HepG2 (cell line): ENCODE results near the gene EFNA2. TPM values are rescaled to one million over a fixed set of nuclear protein-coding genes. Genes with fewer than 3 reads are reported as not detected.
A peak's percentile ranks its signal among the peaks of the same experiment; 100 is the strongest.

Experiments used
- ARNTL ChIP-seq: sonication (generic); formaldehyde crosslinking; IDR thresholded peaks from 2 replicates; pipeline ENCODE4 v1.4.0; 2020; ENCODE audit warnings: mild to moderate bottlenecking, missing genetic modification reagents
- CREB1 ChIP-seq, 2 experiments: fragments of 450-650 bp in 1 of 2; IDR thresholded peaks; 2 replicates each; pipeline ENCODE4 v1.6.1; 2016 to 2017; ENCODE audit warnings: control low read depth in 1 of 2, mild to moderate bottlenecking in 1 of 2, missing compliant biosample characterization in 1 of 2, missing genetic modification characterization in 1 of 2
- KLF16 ChIP-seq, 2 experiments: sonication (generic) in 1 of 2; formaldehyde crosslinking in 1 of 2; IDR thresholded peaks; 2 replicates each; pipeline versions ENCODE4 v1.6.1 to v1.8.0; 2016 to 2023; ENCODE audit warnings: missing genetic modification reagents in 2 of 2, missing compliant biosample characterization in 1 of 2
- NFIB ChIP-seq: sonication (generic); formaldehyde crosslinking; IDR thresholded peaks from 2 replicates; pipeline ENCODE4 v1.9.0; 2021; ENCODE audit warnings: missing genetic modification reagents, mild to moderate bottlenecking, borderline replicate concordance
- NONO ChIP-seq, 2 experiments: fragments of 450-650 bp in 1 of 2; sonication (generic) in 1 of 2; formaldehyde crosslinking in 1 of 2; IDR thresholded peaks in 1 of 2; conservative IDR thresholded peaks in 1 of 2; 2 replicates each; pipeline versions ENCODE4 v1.6.1 to v1.8.0; 2017 to 2022; ENCODE audit warnings: mild to moderate bottlenecking in 1 of 2, missing genetic modification reagents in 1 of 2, moderate library complexity in 1 of 2
- PHF5A ChIP-seq: IDR thresholded peaks from one replicate; pipeline ENCODE4 v1.6.1; 2018; ENCODE audit warnings: low read depth, missing genetic modification reagents; ENCODE audit not compliant: unreplicated experiment
- ZNF12 ChIP-seq: sonication (generic); formaldehyde crosslinking; IDR thresholded peaks from 2 replicates; pipeline ENCODE4 v1.5.0; 2020; ENCODE audit warnings: missing genetic modification reagents
- ZNF207 ChIP-seq: fragments of 450-650 bp; IDR thresholded peaks from 2 replicates; pipeline ENCODE4 v1.6.1; 2016; ENCODE audit warnings: antibody characterized with exemption, borderline replicate concordance
- ZNF224 ChIP-seq: sonication (generic); formaldehyde crosslinking; IDR thresholded peaks from 2 replicates; pipeline ENCODE4 v1.5.0; 2020; ENCODE audit warnings: mild to moderate bottlenecking, missing genetic modification reagents
- ZNF468 ChIP-seq: sonication (generic); formaldehyde crosslinking; IDR thresholded peaks from 2 replicates; pipeline ENCODE4 v1.8.0; 2022; ENCODE audit warnings: mild to moderate bottlenecking, moderate library complexity, missing genetic modification reagents
- ZNF530 ChIP-seq: sonication (generic); formaldehyde crosslinking; IDR thresholded peaks from 2 replicates; pipeline ENCODE4 v1.5.0; 2020; ENCODE audit warnings: low read depth, mild to moderate bottlenecking, missing genetic modification reagents
- ZNF556 ChIP-seq: sonication (generic); formaldehyde crosslinking; IDR thresholded peaks from 2 replicates; pipeline ENCODE4 v1.4.0; 2020; ENCODE audit warnings: mild to moderate bottlenecking, missing genetic modification reagents, borderline replicate concordance
- ZNF607 ChIP-seq: sonication (generic); formaldehyde crosslinking; IDR thresholded peaks from 2 replicates; pipeline ENCODE4 v1.5.1; 2020; ENCODE audit warnings: missing genetic modification reagents, mild to moderate bottlenecking, borderline replicate concordance
- ZNF619 ChIP-seq: sonication (generic); formaldehyde crosslinking; IDR thresholded peaks from 2 replicates; pipeline ENCODE4 v1.4.0; 2020; ENCODE audit warnings: mild to moderate bottlenecking, missing genetic modification reagents
- polyA plus RNA-seq, 8 experiments: library from polyadenylated mRNA; depleted of rRNA in 3 of 8; stranded (reverse) in 7 of 8; unstranded in 1 of 8; fragments of >200 nt; fragmentation: Illumina TruSeq in 4 of 8; extraction: Trizol in 4 of 8; gene quantifications; 2 replicates each; pipeline versions ENCODE4 v1.2.1 to v1.2.3, GENCODE V29; 2011 to 2016; ENCODE audit warnings: low read depth in 4 of 8, missing spikeins in 1 of 8, mixed read lengths in 1 of 8; ENCODE audit not compliant: insufficient read depth in 1 of 8
- total RNA-seq, 5 experiments: library from RNA; depleted of rRNA; stranded (reverse); fragments of >200 nt; fragmentation: Illumina TruSeq; extraction: Trizol; gene quantifications; 2 replicates each; pipeline ENCODE4 v1.2.3, GENCODE V29; 2016; ENCODE audit warnings: low read depth in 1 of 5
- TF ChIP-seq, protein P1 (sequence below): sonication (generic); formaldehyde crosslinking; IDR thresholded peaks from 2 replicates; pipeline ENCODE4 v1.4.0; 2020; ENCODE audit warnings: mild to moderate bottlenecking, missing genetic modification reagents
- TF ChIP-seq, protein P2 (sequence below): sonication (generic); formaldehyde crosslinking; IDR thresholded peaks from 2 replicates; pipeline ENCODE4 v1.5.1; 2020; ENCODE audit warnings: mild to moderate bottlenecking, moderate library complexity, missing genetic modification reagents
- TF ChIP-seq, protein P3 (sequence below): sonication (generic); formaldehyde crosslinking; conservative IDR thresholded peaks from 2 replicates; pipeline ENCODE4 v1.8.0; 2022; ENCODE audit warnings: missing genetic modification reagents
- TF ChIP-seq, protein P4 (sequence below): sonication (generic); formaldehyde crosslinking; IDR thresholded peaks from 2 replicates; pipeline ENCODE4 v1.9.0; 2022; ENCODE audit warnings: low read depth, missing genetic modification reagents

Gene EFNA2
- total and polyA plus RNA-seq, 2 of the 13 experiments (the other 11 are each of a cell fraction or from before 2014, with no cell fraction given), result 6.0 to 9.9 TPM

DNA sequence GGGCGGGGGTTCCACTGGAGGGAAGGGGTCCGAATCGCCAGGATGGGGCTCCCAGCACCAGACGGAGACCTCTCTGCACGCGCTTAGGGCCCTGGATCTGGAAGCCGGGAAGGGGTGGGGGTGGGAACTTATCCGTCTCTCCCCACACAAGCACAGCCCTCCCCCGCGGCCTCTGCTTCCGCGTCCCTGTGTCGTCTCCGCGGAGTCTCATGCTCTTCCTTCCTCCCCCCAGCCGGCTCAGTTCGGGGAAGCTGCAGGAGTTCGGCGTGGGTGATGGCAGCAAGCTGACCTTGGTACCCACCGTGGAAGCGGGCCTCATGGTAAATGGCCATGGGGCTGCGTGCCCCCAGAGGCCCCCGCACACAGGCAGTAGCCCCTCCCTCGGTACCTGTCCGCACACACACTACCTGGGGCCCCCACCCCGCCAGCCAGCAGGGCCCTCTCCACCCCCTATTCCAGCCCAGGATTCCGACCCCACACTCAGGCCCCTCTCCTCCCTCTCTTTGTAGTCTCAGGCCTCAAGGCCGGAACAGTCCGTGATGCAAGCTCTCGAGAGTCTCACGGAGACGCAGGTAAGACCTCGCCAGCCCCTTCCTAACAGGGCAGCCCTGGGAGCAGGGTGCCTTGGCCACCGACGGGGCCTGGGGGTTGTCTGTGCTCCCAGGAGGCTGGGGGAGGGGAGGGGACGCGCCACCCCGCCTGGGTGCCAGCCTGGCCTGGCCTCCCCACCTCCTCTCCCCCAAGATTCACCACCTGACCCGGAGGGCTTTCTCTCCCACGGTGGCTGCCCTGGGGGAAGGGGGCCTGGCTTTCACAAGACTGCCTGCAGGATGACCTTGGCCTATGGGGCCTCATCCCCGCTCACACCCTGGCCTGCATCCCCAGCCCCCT lies 34.1 kb upstream of the EFNA2 start (continued):
- TF ChIP-seq KLF16 (CRISPR knock-in tag; IDR thresholded peaks at IDR 0.05) (0 out of 4 replicates have a peak, but pooled peaks of 1 of the 2 experiments have one; percentile 31), ZNF530 (CRISPR knock-in tag) (no peak), NFIB (no peak), ZNF607 (no peak; the same call in 1 of the 2 replicates), ZNF12 (CRISPR knock-in tag) (no peak), ARNTL (CRISPR knock-in tag) (no peak), ZNF207 (no peak), ZNF468 (CRISPR knock-in tag) (no peak), PHF5A (no peak), ZNF556 (CRISPR knock-in tag) (0 out of 2 replicates have a peak, but pooled peaks have one; percentile 6), ZNF619 (CRISPR knock-in tag) (no peak), CREB1 (IDR thresholded peaks at IDR 0.05) (no peak), CREB1 (CRISPR knock-in tag; IDR thresholded peaks at IDR 0.05) (no peak), ZNF224 (no peak), NONO (IDR thresholded peaks at IDR 0.05) (no peak), NONO (CRISPR knock-in tag; conservative IDR thresholded peaks at IDR 0.05) (no peak)
- TF ChIP-seq, protein P1, sequence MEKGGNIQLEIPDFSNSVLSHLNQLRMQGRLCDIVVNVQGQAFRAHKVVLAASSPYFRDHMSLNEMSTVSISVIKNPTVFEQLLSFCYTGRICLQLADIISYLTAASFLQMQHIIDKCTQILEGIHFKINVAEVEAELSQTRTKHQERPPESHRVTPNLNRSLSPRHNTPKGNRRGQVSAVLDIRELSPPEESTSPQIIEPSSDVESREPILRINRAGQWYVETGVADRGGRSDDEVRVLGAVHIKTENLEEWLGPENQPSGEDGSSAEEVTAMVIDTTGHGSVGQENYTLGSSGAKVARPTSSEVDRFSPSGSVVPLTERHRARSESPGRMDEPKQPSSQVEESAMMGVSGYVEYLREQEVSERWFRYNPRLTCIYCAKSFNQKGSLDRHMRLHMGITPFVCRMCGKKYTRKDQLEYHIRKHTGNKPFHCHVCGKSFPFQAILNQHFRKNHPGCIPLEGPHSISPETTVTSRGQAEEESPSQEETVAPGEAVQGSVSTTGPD (CRISPR knock-in tag), result no peak
- TF ChIP-seq, protein P2, sequence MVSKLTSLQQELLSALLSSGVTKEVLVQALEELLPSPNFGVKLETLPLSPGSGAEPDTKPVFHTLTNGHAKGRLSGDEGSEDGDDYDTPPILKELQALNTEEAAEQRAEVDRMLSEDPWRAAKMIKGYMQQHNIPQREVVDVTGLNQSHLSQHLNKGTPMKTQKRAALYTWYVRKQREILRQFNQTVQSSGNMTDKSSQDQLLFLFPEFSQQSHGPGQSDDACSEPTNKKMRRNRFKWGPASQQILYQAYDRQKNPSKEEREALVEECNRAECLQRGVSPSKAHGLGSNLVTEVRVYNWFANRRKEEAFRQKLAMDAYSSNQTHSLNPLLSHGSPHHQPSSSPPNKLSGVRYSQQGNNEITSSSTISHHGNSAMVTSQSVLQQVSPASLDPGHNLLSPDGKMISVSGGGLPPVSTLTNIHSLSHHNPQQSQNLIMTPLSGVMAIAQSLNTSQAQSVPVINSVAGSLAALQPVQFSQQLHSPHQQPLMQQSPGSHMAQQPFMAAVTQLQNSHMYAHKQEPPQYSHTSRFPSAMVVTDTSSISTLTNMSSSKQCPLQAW (CRISPR knock-in tag), result no peak
- TF ChIP-seq, protein P3, sequence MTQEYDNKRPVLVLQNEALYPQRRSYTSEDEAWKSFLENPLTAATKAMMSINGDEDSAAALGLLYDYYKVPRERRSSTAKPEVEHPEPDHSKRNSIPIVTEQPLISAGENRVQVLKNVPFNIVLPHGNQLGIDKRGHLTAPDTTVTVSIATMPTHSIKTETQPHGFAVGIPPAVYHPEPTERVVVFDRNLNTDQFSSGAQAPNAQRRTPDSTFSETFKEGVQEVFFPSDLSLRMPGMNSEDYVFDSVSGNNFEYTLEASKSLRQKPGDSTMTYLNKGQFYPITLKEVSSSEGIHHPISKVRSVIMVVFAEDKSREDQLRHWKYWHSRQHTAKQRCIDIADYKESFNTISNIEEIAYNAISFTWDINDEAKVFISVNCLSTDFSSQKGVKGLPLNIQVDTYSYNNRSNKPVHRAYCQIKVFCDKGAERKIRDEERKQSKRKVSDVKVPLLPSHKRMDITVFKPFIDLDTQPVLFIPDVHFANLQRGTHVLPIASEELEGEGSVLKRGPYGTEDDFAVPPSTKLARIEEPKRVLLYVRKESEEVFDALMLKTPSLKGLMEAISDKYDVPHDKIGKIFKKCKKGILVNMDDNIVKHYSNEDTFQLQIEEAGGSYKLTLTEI (CRISPR knock-in tag), result no peak
- TF ChIP-seq, protein P4, sequence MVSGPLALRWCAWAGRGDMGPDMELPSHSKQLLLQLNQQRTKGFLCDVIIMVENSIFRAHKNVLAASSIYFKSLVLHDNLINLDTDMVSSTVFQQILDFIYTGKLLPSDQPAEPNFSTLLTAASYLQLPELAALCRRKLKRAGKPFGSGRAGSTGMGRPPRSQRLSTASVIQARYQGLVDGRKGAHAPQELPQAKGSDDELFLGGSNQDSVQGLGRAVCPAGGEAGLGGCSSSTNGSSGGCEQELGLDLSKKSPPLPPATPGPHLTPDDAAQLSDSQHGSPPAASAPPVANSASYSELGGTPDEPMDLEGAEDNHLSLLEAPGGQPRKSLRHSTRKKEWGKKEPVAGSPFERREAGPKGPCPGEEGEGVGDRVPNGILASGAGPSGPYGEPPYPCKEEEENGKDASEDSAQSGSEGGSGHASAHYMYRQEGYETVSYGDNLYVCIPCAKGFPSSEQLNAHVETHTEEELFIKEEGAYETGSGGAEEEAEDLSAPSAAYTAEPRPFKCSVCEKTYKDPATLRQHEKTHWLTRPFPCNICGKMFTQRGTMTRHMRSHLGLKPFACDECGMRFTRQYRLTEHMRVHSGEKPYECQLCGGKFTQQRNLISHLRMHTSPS (CRISPR knock-in tag), result peak; percentile 82
